H1 (cell line): ENCODE results near the gene RNF212. TPM values are rescaled to one million over a fixed set of nuclear protein-coding genes. Genes with fewer than 3 reads are reported as not detected.
A peak's percentile ranks its signal among the peaks of the same experiment; 100 is the strongest.

Experiments used
- CHD2 ChIP-seq: IDR thresholded peaks from 2 replicates; pipeline ENCODE4 v1.6.1; 2012; ENCODE audit warnings: low read length, improper control_type of control experiment
- CREB1 ChIP-seq: IDR thresholded peaks from 2 replicates; pipeline ENCODE4 v1.6.1; 2012; ENCODE audit warnings: inconsistent platforms
- HDAC2 ChIP-seq, 2 experiments: fragments of 300-600 bp in 1 of 2; sonication (generic) in 1 of 2; IDR thresholded peaks; 2 replicates each; pipeline ENCODE4 v1.6.1; 2011 to 2012; ENCODE audit warnings: low read depth in 2 of 2, low read length in 2 of 2, mild to moderate bottlenecking in 2 of 2, moderate library complexity in 2 of 2, borderline replicate concordance in 1 of 2, inconsistent platforms in 1 of 2
- KDM1A ChIP-seq: fragments of 200-600, 300-600 bp; sonication (generic); IDR thresholded peaks from 2 replicates; pipeline ENCODE4 v1.7.1; 2016; ENCODE audit warnings: mild to moderate bottlenecking, low read length, borderline replicate concordance
- NRF1 ChIP-seq: IDR thresholded peaks from 2 replicates; pipeline ENCODE4 v1.6.1; 2011; ENCODE audit warnings: mild to moderate bottlenecking, low read depth, low read length, improper control_type of control experiment
- PHF8 ChIP-seq: fragments of 200-600 bp; sonication (generic); conservative IDR thresholded peaks from 2 replicates; pipeline ENCODE4 v1.7.1; 2012; ENCODE audit warnings: low read depth, mild to moderate bottlenecking, inconsistent platforms, low read length, moderate library complexity
- SIX5 ChIP-seq: IDR thresholded peaks from 2 replicates; pipeline ENCODE4 v1.6.1; 2011; ENCODE audit warnings: mild to moderate bottlenecking, low read depth, low read length
- SP2 ChIP-seq: IDR thresholded peaks from 2 replicates; pipeline ENCODE4 v1.6.1; 2012; ENCODE audit warnings: mild to moderate bottlenecking, low read length, inconsistent platforms
- polyA plus RNA-seq, 7 experiments: library from polyadenylated mRNA; depleted of rRNA in 3 of 7; stranded (reverse) in 5 of 7; unstranded in 2 of 7; fragments of >200 nt in 5 of 7; fragments of 200-250 nt in 2 of 7; gene quantifications; 1 replicate in 5 of 7; 2 replicates in 1 of 7; 4 replicates in 1 of 7; pipeline versions ENCODE4 v1.2.1 to v1.2.3, GENCODE V29; 2011 to 2013; ENCODE audit warnings: missing spikeins in 2 of 7, mixed read lengths in 2 of 7
- total RNA-seq: library from RNA; stranded (reverse); fragmentation: NEBNext Ultra II Directional; extraction: Animal tissue kit (Norgen Biotek cat#: 25700); gene quantifications from 2 replicates; pipeline ENCODE4 v1.2.1, GENCODE V29; 2021
- TF ChIP-seq, protein P1 (sequence below): fragments of 300-600 bp; sonication (generic); IDR thresholded peaks from 2 replicates; pipeline ENCODE4 v1.7.1; 2012; ENCODE audit warnings: low read length, moderate library complexity, mild to moderate bottlenecking, inconsistent platforms; ENCODE audit not compliant: insufficient replicate concordance
- TF ChIP-seq, protein P2 (sequence below): IDR thresholded peaks from 2 replicates; pipeline ENCODE4 v1.6.1; 2012; ENCODE audit warnings: inconsistent platforms

Gene RNF212
- total and polyA plus RNA-seq, 2 of the 8 experiments (the other 6 are each of a cell fraction or from before 2014, with no cell fraction given), result 3.4 to 5.4 TPM

GRCh38 chr4:1113311-1114009, at the start of gene RNF212 (continued):
- TF ChIP-seq, protein P1, sequence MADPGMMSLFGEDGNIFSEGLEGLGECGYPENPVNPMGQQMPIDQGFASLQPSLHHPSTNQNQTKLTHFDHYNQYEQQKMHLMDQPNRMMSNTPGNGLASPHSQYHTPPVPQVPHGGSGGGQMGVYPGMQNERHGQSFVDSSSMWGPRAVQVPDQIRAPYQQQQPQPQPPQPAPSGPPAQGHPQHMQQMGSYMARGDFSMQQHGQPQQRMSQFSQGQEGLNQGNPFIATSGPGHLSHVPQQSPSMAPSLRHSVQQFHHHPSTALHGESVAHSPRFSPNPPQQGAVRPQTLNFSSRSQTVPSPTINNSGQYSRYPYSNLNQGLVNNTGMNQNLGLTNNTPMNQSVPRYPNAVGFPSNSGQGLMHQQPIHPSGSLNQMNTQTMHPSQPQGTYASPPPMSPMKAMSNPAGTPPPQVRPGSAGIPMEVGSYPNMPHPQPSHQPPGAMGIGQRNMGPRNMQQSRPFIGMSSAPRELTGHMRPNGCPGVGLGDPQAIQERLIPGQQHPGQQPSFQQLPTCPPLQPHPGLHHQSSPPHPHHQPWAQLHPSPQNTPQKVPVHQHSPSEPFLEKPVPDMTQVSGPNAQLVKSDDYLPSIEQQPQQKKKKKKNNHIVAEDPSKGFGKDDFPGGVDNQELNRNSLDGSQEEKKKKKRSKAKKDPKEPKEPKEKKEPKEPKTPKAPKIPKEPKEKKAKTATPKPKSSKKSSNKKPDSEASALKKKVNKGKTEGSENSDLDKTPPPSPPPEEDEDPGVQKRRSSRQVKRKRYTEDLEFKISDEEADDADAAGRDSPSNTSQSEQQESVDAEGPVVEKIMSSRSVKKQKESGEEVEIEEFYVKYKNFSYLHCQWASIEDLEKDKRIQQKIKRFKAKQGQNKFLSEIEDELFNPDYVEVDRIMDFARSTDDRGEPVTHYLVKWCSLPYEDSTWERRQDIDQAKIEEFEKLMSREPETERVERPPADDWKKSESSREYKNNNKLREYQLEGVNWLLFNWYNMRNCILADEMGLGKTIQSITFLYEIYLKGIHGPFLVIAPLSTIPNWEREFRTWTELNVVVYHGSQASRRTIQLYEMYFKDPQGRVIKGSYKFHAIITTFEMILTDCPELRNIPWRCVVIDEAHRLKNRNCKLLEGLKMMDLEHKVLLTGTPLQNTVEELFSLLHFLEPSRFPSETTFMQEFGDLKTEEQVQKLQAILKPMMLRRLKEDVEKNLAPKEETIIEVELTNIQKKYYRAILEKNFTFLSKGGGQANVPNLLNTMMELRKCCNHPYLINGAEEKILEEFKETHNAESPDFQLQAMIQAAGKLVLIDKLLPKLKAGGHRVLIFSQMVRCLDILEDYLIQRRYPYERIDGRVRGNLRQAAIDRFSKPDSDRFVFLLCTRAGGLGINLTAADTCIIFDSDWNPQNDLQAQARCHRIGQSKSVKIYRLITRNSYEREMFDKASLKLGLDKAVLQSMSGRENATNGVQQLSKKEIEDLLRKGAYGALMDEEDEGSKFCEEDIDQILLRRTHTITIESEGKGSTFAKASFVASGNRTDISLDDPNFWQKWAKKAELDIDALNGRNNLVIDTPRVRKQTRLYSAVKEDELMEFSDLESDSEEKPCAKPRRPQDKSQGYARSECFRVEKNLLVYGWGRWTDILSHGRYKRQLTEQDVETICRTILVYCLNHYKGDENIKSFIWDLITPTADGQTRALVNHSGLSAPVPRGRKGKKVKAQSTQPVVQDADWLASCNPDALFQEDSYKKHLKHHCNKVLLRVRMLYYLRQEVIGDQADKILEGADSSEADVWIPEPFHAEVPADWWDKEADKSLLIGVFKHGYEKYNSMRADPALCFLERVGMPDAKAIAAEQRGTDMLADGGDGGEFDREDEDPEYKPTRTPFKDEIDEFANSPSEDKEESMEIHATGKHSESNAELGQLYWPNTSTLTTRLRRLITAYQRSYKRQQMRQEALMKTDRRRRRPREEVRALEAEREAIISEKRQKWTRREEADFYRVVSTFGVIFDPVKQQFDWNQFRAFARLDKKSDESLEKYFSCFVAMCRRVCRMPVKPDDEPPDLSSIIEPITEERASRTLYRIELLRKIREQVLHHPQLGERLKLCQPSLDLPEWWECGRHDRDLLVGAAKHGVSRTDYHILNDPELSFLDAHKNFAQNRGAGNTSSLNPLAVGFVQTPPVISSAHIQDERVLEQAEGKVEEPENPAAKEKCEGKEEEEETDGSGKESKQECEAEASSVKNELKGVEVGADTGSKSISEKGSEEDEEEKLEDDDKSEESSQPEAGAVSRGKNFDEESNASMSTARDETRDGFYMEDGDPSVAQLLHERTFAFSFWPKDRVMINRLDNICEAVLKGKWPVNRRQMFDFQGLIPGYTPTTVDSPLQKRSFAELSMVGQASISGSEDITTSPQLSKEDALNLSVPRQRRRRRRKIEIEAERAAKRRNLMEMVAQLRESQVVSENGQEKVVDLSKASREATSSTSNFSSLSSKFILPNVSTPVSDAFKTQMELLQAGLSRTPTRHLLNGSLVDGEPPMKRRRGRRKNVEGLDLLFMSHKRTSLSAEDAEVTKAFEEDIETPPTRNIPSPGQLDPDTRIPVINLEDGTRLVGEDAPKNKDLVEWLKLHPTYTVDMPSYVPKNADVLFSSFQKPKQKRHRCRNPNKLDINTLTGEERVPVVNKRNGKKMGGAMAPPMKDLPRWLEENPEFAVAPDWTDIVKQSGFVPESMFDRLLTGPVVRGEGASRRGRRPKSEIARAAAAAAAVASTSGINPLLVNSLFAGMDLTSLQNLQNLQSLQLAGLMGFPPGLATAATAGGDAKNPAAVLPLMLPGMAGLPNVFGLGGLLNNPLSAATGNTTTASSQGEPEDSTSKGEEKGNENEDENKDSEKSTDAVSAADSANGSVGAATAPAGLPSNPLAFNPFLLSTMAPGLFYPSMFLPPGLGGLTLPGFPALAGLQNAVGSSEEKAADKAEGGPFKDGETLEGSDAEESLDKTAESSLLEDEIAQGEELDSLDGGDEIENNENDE, result no peak
- TF ChIP-seq PHF8 (peak; percentile 39; the same call in 1 of the 2 replicates), SP2 (no peak), SIX5 (no peak), CHD2 (peak; percentile 73), KDM1A (0 out of 2 replicates have a peak, but pooled peaks have one; percentile 78), HDAC2 (IDR thresholded peaks at IDR 0.05; ENCODE audit: borderline replicate concordance in 1 of 2, low read depth in 2 of 2, low read length in 2 of 2) (peak in 1 of 2 experiments; percentile 86; a peak in 1 of 4 replicates), NRF1 (peak; percentile 69), CREB1 (0 out of 2 replicates have a peak, but pooled peaks have one; percentile 22)
- TF ChIP-seq, protein P2, sequence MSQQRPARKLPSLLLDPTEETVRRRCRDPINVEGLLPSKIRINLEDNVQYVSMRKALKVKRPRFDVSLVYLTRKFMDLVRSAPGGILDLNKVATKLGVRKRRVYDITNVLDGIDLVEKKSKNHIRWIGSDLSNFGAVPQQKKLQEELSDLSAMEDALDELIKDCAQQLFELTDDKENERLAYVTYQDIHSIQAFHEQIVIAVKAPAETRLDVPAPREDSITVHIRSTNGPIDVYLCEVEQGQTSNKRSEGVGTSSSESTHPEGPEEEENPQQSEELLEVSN, result peak; percentile 99
